Activated CD4-positive, alpha-beta memory T cell treated with anti-CD3 and anti-CD28 coated beads, Interleukin-2, amount 10 ng/mL, durations not matched to agents 7 days and 5 days (primary cell): Measurements from ENCODE around the gene KLF11. TPM values are rescaled to one million over a fixed set of nuclear protein-coding genes. Genes with fewer than 3 reads are reported as not detected.
A peak's percentile ranks its signal among the peaks of the same experiment; 100 is the strongest.

Source experiments
- CTCF ChIA-PET: fragments of 350-600 bp; sonication (Branson Sonifier 250); formaldehyde crosslinking; loops from one replicate; lab custom pipeline; 2021; ENCODE audit warnings: antibody characterized with exemption, inconsistent platforms; lab: Charles Lee
- POLR2A ChIA-PET: fragments of 350-600 bp; sonication (Branson Sonifier 250); formaldehyde crosslinking; loops from one replicate; lab custom pipeline; 2021; ENCODE audit warnings: antibody characterized with exemption; lab: Charles Lee
- DNase-seq: peaks from one replicate; pipeline ENCODE4 v3.0.0-alpha.2; 2020
- H3K27ac Mint-ChIP-seq: one replicate; pipeline ENCODE4 v1.8.0; 2021; ENCODE audit warnings: mild to moderate bottlenecking, mixed read lengths
- H3K27me3 Mint-ChIP-seq: one replicate; pipeline ENCODE4 v1.8.0; 2021; ENCODE audit warnings: mixed read lengths
- H3K36me3 Mint-ChIP-seq: one replicate; pipeline ENCODE4 v1.8.0; 2021; ENCODE audit warnings: low read depth, mixed read lengths
- H3K4me1 Mint-ChIP-seq: one replicate; pipeline ENCODE4 v1.8.0; 2021; ENCODE audit warnings: mixed read lengths
- H3K4me3 Mint-ChIP-seq: one replicate; pipeline ENCODE4 v1.8.0; 2021; ENCODE audit warnings: mild to moderate bottlenecking, mixed read lengths
- H3K9me3 Mint-ChIP-seq: one replicate; pipeline ENCODE4 v1.8.0; 2021; ENCODE audit warnings: mixed read lengths
- total RNA-seq, 2 experiments: library from RNA; stranded (reverse); gene quantifications; one replicate each; pipeline ENCODE4 v1.2.3, GENCODE V29; 2021

Gene KLF11
- total RNA-seq, 2 experiments from 2014 or later = 14.4 to 16.0 TPM

- H3K4me3 Mint-ChIP-seq = no peak overlapping the region
- H3K27me3 Mint-ChIP-seq = peaks cover 2% of the 10 kb centered on the region
- CTCF ChIA-PET = interaction anchor here (1.2 to 4.6 kb wide), 2 partner anchors 46 to 219 kb away, joined by 3 to 52 read pairs; no protein-coding TSS in a partner anchor
- no peak overlapping the region for H3K27ac Mint-ChIP-seq
- peaks cover 60% of the 10 kb centered on the region for H3K4me1 Mint-ChIP-seq
- DNase-seq = no peak
- H3K36me3 Mint-ChIP-seq = no peaks in the 10 kb centered on the region
- H3K9me3 Mint-ChIP-seq = no peaks in the 10 kb centered on the region
- POLR2A ChIA-PET = interaction anchor here (5.2 kb wide), 1 partner anchor 12 kb away, joined by 88 read pairs; the partner anchor contains the start of gene KLF11
These were observed 11.2 kb upstream of the KLF11 start for GRCh38 chr2:10031886-10032745.

- ChIA-PET POLR2A (interaction anchor here (1.3 kb wide), 1 partner anchor 10 kb away, joined by 6 read pairs; the partner anchor contains the start of gene KLF11), CTCF (interaction anchor here (1.2 kb wide), 1 partner anchor 48 kb away, joined by 3 read pairs; no protein-coding TSS in a partner anchor)
- no peak overlapping the region for H3K27ac Mint-ChIP-seq
These were observed 10.6 kb upstream of the KLF11 start for GRCh38 chr2:10032746-10033105.

GRCh38 chr2:10033251-10034006 lies 9.9 kb upstream of the KLF11 start:
- Mint-ChIP-seq H3K36me3 (no peaks in the 10 kb centered on the region), H3K4me1 (peaks cover 54% of the 10 kb centered on the region), H3K9me3 (no peaks in the 10 kb centered on the region), H3K27ac (no peak overlapping the region), H3K4me3 (no peak overlapping the region), H3K27me3 (peaks cover 2% of the 10 kb centered on the region)
- ChIA-PET POLR2A (interaction anchor here (1.3 to 1.4 kb wide), 2 partner anchors 10 to 118 kb away, joined by 3 to 6 read pairs; partner anchors contain the start of gene KLF11), CTCF (interaction anchor here (1.2 kb wide), 1 partner anchor 49 kb away, joined by 3 read pairs; no protein-coding TSS in a partner anchor)
- no peak for DNase-seq

More at GRCh38 chr2:10032746-10033105, 10.6 kb upstream of the KLF11 start:
- no peaks in the 10 kb centered on the region for H3K9me3 Mint-ChIP-seq
- H3K27me3 Mint-ChIP-seq = peaks cover 2% of the 10 kb centered on the region
- H3K4me1 Mint-ChIP-seq = peaks cover 58% of the 10 kb centered on the region
- H3K36me3 Mint-ChIP-seq = no peaks in the 10 kb centered on the region
- H3K4me3 Mint-ChIP-seq = no peak overlapping the region
- no peak for DNase-seq

GRCh38 chr2:10034333-10035052 lies 8.9 kb upstream of the KLF11 start:
- H3K9me3 Mint-ChIP-seq = no peaks in the 10 kb centered on the region
- no peak overlapping the region for H3K4me3 Mint-ChIP-seq
- H3K36me3 Mint-ChIP-seq = no peaks in the 10 kb centered on the region
- no peak for DNase-seq
- POLR2A ChIA-PET = interaction anchor here (1.4 to 2.4 kb wide), 2 partner anchors 9 to 119 kb away, joined by 3 to 13 read pairs; partner anchors contain the start of gene KLF11
- peaks cover 43% of the 10 kb centered on the region for H3K4me1 Mint-ChIP-seq
- peak overlapping the region; percentile 50 for H3K27ac Mint-ChIP-seq
- CTCF ChIA-PET = interaction anchor here (0.6 to 1.8 kb wide), 5 partner anchors 9 to 191 kb away, joined by 3 to 15 read pairs (median 6); partner anchors contain the start of genes KLF11 and TAF1B
- peaks cover 2% of the 10 kb centered on the region for H3K27me3 Mint-ChIP-seq

GRCh38 chr2:10035053-10035422 lies 8.3 kb upstream of the KLF11 start:
- Mint-ChIP-seq H3K9me3 (no peaks in the 10 kb centered on the region), H3K36me3 (no peaks in the 10 kb centered on the region), H3K4me3 (no peak overlapping the region), H3K27me3 (peaks cover 5% of the 10 kb centered on the region), H3K4me1 (peaks cover 37% of the 10 kb centered on the region), H3K27ac (peak overlapping the region; percentile 50)
- POLR2A ChIA-PET = interaction anchor here (1.4 to 2.4 kb wide), 2 partner anchors 9 to 120 kb away, joined by 3 to 13 read pairs; partner anchors contain the start of gene KLF11
- DNase-seq = peak; percentile 52
- CTCF ChIA-PET = interaction anchor here (1.0 to 1.8 kb wide), 4 partner anchors 9 to 192 kb away, joined by 3 to 15 read pairs (median 8); partner anchors contain the start of genes KLF11 and TAF1B

GRCh38 chr2:10035633-10036032 lies 7.7 kb upstream of the KLF11 start:
- POLR2A ChIA-PET = interaction anchor here (1.0 to 2.4 kb wide), 3 partner anchors 8 to 52 kb away, joined by 3 to 13 read pairs (median 3); partner anchors contain the start of gene KLF11
- peaks cover under 1% of the 10 kb centered on the region for H3K36me3 Mint-ChIP-seq
- peaks cover 10% of the 10 kb centered on the region for H3K27me3 Mint-ChIP-seq
- no peaks in the 10 kb centered on the region for H3K9me3 Mint-ChIP-seq
- CTCF ChIA-PET = interaction anchor here (1.0 to 1.8 kb wide), 4 partner anchors 13 to 192 kb away, joined by 3 to 15 read pairs (median 8); partner anchors contain the start of gene TAF1B
- peak overlapping the region; percentile 16 for H3K27ac Mint-ChIP-seq
- DNase-seq = no peak
- H3K4me3 Mint-ChIP-seq = no peak overlapping the region
- peaks cover 32% of the 10 kb centered on the region for H3K4me1 Mint-ChIP-seq

- H3K27ac Mint-ChIP-seq = peak overlapping the region; percentile 10
- CTCF ChIA-PET = interaction anchor here (1.0 to 1.8 kb wide), 3 partner anchors 12 to 37 kb away, joined by 3 to 11 read pairs (median 3); no protein-coding TSS in a partner anchor
- peaks cover 3% of the 10 kb centered on the region for H3K36me3 Mint-ChIP-seq
- H3K9me3 Mint-ChIP-seq = no peaks in the 10 kb centered on the region
- no peak overlapping the region for H3K4me3 Mint-ChIP-seq
- peaks cover 16% of the 10 kb centered on the region for H3K27me3 Mint-ChIP-seq
- peaks cover 32% of the 10 kb centered on the region for H3K4me1 Mint-ChIP-seq
- POLR2A ChIA-PET = interaction anchor here (1.0 to 2.4 kb wide), 3 partner anchors 8 to 52 kb away, joined by 3 to 13 read pairs (median 3); partner anchors contain the start of gene KLF11
- DNase-seq = peak; percentile 42
These were observed 7.1 kb upstream of the KLF11 start for GRCh38 chr2:10036095-10036884.

- peaks cover 45% of the 10 kb centered on the region for H3K4me1 Mint-ChIP-seq
- no peak overlapping the region for H3K27ac Mint-ChIP-seq
- no peak overlapping the region for H3K4me3 Mint-ChIP-seq
- no peaks in the 10 kb centered on the region for H3K9me3 Mint-ChIP-seq
- CTCF ChIA-PET = interaction anchor here (0.8 to 1.7 kb wide), 3 partner anchors 9 to 54 kb away, joined by 3 to 7 read pairs (median 3); no protein-coding TSS in a partner anchor
- POLR2A ChIA-PET = interaction anchor here (0.9 to 2.0 kb wide), 2 partner anchors 9 to 52 kb away, joined by 3 to 10 read pairs; no protein-coding TSS in a partner anchor
- H3K36me3 Mint-ChIP-seq = peaks cover 8% of the 10 kb centered on the region
- H3K27me3 Mint-ChIP-seq = peaks cover 28% of the 10 kb centered on the region
- DNase-seq = no peak
These were observed 5.2 kb upstream of the KLF11 start for GRCh38 chr2:10038123-10038522.

GRCh38 chr2:10038716-10039115 lies 4.6 kb upstream of the KLF11 start:
- Mint-ChIP-seq H3K27me3 (peaks cover 28% of the 10 kb centered on the region), H3K36me3 (peaks cover 8% of the 10 kb centered on the region), H3K4me3 (no peak overlapping the region), H3K9me3 (no peaks in the 10 kb centered on the region), H3K27ac (no peak overlapping the region), H3K4me1 (peaks cover 42% of the 10 kb centered on the region)
- no peak for DNase-seq
- CTCF ChIA-PET = interaction anchor here (0.8 to 1.7 kb wide), 4 partner anchors 9 to 54 kb away, joined by 3 to 7 read pairs (median 3); no protein-coding TSS in a partner anchor
- POLR2A ChIA-PET = interaction anchor here (0.9 to 2.0 kb wide), 2 partner anchors 10 to 52 kb away, joined by 3 to 10 read pairs; no protein-coding TSS in a partner anchor

GRCh38 chr2:10039658-10040410 lies 3.5 kb upstream of the KLF11 start:
- DNase-seq = no peak
- Mint-ChIP-seq H3K27ac (no peak overlapping the region), H3K4me3 (no peak overlapping the region), H3K9me3 (no peaks in the 10 kb centered on the region), H3K4me1 (peaks cover 42% of the 10 kb centered on the region), H3K27me3 (peaks cover 26% of the 10 kb centered on the region), H3K36me3 (peaks cover 12% of the 10 kb centered on the region)
- POLR2A ChIA-PET = interaction anchor here (0.8 kb wide), 1 partner anchor 11 kb away, joined by 3 read pairs; no protein-coding TSS in a partner anchor
- CTCF ChIA-PET = interaction anchor here (0.9 kb wide), 1 partner anchor 9 kb away, joined by 3 read pairs; no protein-coding TSS in a partner anchor
